GM21786 (cell line): ENCODE data around the gene KLHL26.

Experiments used
- ATAC-seq: cut with Tn5 transposase; IDR thresholded peaks from one replicate; pipeline ENCODE4 v1.9.1; 2021; ENCODE audit not compliant: unreplicated experiment

Gene KLHL26

DNA sequence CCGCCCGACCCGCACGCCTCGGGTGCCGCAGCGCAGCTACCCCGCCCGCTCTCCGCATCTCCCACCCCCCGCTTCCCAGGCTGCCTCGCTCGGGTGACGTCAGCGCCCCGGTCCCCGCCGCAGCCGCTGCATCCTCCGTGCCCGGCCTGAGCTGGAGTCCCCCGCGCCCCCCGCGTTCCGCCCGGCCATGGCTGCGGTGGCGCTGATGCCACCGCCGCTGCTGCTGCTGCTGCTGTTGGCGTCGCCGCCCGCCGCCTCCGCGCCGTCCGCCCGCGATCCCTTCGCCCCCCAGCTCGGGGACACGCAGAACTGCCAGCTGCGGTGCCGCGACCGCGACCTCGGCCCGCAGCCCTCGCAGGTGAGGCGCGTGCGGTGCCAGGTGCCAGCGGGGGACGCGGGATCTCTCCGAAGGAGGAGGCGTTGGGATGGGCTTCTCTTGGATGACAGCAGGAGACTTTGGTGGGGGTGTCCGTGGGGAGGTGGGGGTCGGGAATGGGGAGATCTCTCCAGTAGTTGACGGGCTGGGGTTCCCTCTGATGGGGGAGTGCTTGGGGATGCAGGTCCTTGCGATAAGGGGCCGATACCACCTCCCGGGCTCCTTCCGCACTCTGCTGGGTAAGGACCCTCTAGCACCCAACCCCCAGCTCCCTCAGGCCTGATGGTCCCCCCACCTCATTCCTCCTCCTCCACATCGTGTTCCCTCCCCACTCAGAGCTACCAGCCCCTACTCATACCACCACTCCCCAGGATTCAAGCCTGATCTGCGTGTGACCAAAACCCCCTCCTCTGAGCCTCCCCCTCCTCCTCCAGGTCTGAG, 23.8 kb upstream of the KLHL26 start, which contains the start of gene TMEM59L:
Gene TMEM59L (plus strand): TSS at position 99 of the 817 bp plus-strand sequence. CDS start 89 bp downstream, at position 188.
- ATAC-seq: no peak

DNA sequence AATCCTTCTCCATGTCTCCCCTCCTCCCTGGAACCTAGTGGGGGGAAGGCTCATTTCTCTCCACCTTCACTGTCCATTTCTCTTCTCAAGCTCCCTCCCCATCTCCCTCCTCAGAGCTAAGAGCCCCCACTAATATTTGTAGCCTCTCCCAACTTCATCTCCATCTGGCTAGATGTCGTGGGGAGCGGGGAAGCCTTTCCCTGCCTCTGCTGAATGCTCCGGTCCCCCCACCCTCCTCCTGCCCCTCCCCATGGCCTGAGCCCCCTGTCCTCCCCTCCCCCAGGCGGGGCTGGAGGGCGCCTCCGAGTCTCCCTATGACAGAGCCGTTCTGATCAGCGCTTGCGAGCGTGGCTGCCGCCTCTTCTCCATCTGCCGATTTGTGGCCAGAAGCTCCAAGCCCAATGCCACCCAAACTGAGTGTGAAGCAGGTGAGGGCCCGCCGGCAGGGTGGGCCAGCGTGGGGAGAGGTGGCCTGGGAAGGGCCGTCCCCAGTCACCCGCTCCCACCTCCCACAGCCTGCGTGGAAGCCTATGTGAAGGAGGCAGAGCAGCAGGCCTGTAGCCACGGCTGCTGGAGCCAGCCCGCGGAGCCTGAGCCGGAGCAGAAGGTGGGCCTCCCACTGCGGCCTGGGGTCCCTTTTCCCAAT, 23.1 kb upstream of the KLHL26 start:
- no peak for ATAC-seq

DNA sequence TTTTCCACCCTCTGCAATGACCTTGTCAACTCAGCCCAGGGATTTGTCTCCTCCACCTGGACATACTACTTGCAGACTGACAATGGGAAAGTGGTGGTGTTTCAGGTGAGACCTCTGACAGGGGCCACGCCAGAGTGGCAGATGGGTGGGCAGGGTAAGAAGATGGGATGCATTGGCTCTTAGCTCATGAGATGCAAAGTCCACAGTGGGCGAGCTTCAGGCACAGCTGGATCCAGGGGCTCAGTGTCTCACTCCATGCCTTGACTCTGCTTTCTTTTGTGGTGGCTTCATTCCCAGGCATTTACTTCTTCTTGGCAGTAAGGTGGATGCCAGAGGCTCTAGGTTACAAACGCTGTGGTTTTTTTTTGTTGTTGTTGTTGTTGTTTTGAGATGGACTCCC, 20.8 kb upstream of the KLHL26 start:
- ATAC-seq: no peak

DNA sequence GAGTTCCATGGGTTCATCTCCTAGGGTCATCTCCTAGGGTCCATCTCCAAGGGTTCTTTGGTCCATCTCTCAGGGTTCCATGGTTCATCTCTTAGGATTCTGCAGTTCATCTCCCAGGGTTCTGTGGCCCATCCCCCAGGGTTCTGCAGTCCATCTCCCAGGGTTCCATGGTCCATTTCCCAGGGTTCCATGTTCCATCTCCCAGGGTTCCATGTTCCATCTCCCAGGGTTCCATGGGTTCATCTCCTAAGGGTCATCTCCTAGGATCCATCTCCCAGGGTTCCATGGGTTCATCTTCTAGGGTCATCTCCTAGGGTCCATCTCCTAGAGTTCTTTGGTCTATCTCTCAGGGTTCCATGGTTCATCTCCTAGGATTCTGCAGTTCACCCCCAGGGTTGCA, 19.3 kb upstream of the KLHL26 start:
- no peak for ATAC-seq

DNA sequence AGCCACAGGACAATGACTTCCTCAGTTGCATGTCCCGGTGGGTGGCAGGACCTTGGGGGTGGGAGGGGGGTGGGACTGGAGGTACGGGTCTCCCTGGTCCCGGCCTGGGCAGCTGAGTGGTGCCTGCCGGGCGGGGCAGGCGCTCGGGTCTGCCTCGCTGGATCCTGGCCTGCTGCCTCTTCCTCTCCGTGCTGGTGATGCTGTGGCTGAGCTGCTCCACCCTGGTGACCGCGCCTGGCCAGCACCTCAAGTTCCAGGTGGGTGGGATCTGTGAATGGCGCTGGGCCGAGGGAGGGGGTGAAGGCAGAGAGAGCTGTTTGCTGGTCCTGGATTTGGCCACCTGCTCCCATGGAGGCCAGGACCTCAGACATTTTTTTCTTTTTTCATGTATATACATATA, 18.6 kb upstream of the KLHL26 start:
- ATAC-seq: no peak

DNA sequence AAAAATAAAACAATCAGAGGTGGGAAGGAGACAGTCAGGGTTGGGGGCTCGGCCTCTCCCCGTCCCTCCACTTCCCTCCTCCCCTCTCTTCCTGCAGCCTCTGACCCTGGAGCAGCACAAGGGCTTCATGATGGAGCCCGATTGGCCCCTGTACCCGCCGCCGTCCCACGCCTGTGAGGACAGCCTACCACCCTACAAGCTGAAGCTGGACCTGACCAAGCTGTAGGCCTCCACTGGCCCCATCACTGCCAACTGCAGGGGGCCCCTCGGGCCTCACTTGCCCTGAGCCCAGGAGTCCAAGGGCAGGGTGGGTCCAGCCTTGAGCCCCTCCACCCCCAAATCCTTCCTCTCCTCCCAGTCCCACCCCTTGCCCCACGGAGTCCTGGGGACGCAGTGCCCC, 16.5 kb upstream of the KLHL26 start:
- ATAC-seq: no peak

DNA sequence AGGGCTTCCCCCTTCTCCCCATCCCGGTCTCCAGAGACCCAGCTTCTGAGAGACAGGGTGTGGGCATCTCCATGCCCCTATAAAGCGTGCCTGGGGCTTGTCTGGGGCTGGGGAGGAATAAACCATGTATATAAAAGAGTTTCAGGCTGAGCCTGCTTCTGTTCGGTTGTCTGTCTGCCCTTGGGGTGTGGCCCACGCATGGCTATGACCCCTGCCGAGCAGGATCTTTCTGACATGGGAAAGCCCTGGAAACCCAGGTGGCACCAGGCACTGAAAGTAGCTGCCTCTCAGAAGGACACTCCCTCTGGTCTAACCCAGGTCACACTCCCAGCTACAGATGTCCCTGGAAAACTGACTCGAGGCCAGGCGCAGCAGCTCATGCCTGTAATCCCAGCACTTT, 15.9 kb upstream of the KLHL26 start:
- ATAC-seq: no peak

DNA sequence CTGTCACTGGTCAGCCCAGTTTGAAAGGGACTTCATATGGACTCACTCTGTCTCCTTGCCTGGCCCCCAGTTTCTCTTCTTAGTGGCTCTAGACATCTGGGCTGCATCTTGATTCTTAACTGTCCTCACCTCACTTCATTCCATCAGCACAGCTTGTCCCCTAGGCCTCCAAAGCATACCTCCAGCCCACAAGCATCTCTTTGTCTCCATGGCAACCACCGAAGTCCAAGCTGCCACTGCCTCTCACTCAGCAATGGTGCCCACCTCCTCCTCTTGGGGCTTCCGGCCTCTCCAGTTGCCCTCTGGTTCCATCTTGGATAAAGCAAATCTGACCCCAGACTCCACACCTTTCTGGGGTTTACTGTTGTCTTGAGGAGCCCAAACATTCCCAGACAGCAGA, 9.9 kb upstream of the KLHL26 start:
- ATAC-seq: no peak

DNA sequence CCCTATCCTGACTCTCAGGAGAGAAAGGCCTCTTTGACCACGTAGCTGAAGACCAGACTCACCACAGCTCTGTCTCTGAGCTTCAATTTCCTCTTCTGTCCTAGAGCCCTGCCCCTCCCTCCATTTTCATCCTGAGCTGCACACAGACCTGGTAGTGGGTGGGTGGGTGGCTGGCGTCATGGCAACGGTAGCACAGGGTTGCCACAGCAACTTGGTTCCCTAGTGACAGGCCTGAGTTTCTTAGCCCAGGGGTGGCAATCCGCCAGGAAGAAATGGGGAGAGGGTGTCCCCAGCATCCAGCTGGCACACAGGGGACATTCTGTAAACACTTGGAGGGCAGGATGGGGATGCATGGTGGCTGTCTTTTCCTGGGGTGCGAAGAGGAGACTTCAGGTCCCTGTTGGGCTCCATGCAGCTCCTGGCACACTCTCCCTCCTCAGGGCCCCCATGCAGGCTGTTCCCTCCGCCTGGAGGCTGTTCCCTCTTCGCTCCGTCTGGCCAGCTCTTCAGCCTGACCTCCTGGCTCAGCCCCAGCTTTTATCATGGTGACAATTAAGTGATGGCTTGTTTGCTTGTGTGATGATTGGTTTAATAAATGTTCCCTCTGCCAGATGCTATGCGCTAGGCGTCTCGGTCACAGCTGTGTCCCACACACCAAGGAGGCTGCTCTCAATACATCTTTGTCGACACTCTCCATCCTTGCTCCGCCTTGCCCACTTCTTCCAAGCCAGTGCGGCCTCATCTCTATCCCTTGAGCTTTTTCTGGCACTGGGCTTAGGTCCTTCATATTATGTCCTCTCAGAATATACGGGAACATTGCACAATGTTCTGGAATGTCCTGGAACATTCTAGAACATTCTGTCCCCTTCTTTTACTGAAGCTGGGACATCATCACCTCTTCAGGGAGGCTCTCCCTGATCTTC, 7.4 kb upstream of the KLHL26 start:
- no peak for ATAC-seq

DNA sequence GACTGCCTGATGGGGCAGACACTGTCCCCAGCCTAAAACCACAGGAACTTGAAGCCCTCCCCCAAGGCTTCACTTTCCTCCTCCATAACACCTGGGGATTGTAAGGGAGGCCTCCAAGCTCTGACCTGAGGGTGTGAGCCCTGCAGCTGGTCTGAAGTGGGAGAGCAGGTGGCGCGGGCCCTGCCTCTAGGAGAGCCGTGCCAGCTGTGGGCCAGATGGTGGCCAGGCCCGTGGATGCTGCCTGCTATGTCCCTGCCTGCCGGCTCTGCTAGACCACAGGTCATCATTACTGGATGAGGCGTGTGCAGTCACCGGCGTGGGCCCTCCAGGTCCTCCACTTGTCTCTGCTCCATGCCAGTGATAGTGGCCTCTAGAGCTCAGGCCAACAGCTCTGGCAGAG, 3.5 kb upstream of the KLHL26 start:
- no peak for ATAC-seq

DNA sequence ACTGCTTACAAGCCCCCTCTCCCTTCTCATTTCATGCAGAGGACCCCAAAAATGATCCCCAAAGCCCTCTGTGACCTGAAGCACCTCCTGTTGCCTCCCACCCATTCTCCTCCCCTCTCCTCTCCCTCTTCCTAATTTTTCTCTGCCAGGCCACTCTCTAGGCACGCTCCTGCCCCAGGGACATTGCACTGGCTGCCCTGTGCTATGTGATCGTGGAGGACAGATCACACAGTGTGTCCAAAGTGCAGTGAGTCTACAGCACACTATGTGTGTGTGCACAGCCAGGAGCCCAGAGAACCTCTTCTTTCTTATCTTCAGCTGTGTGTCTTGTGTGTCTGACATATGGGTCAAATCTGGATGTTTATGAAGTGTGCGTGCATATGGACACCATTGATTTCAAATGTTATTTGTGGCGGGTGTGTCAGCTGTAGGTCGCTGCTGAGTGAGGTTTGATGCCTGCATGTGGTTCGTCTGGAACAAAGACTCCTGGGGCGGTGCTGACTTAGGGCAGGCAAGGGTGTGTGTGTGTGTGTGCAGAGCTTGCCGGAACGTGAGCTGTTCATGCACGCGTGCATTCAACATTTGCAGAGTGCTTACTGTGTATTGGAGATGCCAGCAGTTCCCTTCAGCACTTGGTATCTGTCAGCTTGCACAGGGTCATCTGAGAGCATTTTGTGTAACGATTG, 2.1 kb upstream of the KLHL26 start:
- ATAC-seq: no peak

DNA sequence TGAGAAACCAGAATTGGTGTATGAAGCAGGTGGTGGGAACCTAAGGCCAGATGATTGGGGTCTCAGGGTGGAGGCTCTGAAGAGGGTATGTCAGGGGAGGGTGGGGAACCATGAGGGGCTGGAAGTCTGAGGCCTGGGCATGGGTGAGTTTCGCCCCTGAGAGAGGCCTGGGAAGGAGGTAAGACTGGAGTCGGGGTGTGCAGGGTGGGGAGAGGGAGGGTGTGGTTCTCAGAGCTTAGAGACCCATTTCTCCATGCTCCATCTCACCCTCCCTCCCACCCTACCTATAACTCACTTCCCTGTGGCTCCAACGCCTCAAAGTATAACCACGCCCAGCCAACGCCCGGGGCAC, 1.0 kb upstream of the KLHL26 start:
- ATAC-seq: no peak

DNA sequence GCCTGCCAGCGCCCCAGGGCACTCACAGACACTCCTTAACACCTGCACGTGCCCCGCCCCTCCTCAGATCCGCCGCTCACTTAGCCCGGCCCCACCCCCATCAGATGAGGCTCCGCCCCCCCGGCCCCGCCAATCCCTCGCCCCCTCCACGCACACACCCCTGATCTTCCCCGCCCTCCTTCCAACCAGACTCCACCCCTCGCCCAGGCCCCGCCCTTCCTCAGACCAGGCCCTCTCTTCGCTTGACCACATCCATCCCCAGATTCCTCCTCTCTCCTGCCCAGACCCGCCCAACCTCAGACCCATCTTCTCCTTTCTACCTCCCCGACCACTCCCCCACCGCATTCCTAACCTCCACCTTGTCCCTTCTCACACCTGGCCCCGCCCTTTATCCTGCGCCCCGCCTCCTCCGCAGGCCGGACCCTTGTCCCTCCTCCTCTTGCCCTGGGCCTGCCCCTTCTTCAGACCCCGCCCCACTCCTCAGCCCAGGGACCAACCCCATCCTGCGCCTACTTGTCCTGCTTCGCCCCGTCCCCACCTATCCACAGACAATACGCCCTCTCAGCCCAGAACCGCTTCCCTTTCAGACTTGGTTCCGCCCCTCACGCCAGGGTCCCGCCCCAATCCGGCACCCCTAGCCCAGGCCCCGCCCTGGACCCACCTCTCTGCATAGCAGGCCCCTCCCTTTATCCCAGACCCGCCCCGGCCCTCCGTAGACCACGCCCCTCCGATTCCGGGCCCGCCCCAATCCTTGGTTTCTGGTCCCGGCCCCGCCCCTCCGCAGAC, 452 bp upstream of the KLHL26 start:
- ATAC-seq: peak; percentile 83

DNA sequence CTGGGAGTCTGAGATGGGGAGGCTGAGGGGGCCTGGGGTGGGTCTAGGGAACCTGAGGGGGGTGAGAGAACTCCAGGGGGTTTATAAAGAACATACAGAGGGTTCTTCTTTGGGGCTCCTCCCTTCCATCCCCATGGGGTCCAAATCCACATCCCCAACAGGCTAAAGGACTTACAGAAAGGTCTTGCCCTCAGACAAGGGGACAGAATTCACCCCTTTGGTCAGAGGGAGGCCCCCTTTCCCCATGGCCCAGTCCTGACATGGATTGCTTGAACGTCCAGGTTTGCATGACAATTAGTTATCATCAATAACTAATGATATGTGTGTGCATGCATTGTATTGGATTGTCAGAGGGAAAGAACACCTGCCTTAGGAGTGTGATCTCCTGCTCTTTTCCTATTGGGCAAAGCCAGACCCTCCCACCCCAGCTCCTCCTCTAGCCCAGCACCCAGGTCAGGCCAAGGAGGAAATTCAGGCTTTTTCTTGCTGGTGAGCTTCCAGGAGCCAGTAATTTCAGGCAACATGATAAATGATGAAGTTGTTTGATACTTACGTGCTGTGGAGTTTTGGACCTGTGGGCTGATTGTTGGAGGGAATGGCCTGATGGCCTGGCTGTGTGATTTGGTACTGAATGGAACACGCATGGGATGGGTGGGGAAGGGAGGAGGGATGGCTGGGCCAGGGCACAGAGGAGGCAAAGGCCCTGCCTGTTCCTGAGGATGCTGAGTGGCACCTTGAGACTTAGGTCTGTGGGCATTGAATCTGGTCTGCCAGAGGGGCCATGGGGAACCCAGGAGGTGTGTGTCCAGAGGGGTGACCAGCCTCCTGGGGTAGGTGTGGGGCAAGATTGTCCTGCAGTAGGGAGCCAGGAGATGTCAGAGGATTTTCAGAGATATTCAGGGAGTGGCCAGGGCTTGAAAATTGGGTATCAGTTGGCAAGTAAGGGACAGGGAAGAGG, 1.1 kb downstream of the KLHL26 start:
- ATAC-seq: no peak

DNA sequence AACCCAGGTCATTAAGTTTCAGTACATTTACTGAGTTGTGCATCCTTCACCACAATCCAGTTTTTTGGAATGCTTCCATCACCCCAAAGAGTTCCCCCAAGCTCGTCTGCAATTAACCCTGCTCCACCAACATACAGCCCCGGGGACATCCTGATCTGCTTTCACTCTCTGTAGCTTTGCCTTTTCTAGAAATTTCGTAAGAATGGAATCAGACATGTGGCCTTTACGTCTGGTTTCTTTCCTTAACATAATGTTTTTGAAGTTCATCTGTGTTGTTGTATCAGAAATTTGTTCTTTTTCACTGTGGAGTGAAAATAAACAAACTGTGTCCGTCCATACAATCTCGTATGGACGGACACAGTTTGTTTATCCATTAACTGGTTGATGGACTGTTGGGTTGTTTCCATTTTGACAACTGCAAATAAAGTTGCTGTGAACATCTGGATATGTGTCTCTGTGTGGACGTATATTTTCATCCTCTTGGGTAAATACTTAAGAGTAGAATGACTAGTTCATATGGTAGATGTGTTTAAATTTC, 2.9 kb downstream of the KLHL26 start:
- no peak for ATAC-seq

DNA sequence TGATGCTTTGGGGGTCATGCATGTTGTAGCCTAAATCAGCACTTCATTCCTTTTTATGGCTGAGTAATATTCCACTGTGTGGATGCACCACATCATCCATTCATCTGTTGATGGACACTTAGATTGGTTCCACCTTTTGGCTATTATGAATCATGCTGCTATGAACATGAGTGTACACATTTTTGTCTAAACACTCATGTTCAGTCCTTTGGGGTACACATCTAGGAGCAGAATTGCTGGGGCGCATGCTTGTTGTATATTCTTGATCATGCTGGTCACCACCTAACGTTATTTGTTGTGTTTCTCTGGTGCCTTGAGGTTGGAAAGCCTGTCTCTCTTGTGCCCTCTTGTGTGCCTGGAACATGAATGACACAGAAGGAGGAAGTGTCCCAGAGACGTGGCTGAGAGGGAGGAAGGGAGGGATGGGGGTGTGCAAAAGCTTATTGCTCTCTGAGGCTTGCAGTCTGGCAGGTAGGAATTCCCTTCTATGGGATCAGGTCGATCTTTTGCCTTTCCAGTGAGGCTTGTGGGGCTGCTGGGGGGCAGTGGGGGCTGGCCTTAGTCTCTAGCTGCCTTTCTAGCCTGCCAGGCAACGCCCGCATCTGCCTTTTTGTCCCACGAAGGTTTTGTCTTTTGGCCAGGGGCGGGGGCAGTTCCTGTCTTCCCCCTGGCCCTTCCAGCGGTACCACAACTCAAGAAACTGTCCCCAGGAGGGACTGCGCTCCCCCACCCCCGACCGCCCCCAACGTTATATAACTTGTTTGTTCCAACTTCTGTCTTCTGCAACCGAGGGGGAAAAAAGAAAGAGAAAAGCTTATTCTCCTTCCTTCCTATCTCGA, 7.6 kb downstream of the KLHL26 start:
- ATAC-seq: no peak

DNA sequence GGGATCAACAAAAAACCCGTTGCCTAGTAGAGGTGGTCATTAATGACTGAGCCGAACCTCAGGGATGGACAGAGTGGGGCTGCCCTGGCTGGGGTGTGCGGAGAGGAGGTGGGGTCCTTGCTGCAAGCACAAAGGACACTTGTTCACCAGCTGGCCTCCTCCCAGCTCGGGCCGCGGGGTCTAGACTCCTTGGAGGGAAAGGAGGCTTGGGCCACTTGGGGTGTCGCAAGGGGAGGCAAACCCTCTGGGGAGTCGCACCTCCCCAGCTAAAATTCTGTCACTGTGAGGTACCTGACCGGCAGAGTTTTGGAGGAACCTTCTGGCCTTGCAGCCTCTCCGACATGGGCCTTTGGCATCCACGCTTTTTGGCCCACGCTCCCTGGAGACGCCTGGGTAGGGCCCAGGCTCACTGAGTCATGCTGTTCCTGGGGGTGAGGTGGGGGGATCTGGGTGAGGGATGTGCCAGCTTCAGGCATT, 8.2 kb downstream of the KLHL26 start:
- no peak for ATAC-seq
